HepG2 (cell line): ENCODE data around the gene HSPA1L. TPM values are rescaled to one million over a fixed set of nuclear protein-coding genes. Genes with fewer than 3 reads are reported as not detected.

Experiments
- ATF7 ChIP-seq, 2 experiments: fragments of 450-650 bp in 1 of 2; sonication (generic) in 1 of 2; formaldehyde crosslinking in 1 of 2; IDR thresholded peaks; 2 replicates each; pipeline versions ENCODE4 v1.4.0 to v1.6.1; 2016 to 2020; ENCODE audit warnings: antibody characterized with exemption in 1 of 2, mild to moderate bottlenecking in 1 of 2, missing genetic modification reagents in 1 of 2
- DPF2 ChIP-seq: sonication (generic); formaldehyde crosslinking; IDR thresholded peaks from 2 replicates; pipeline ENCODE4 v1.4.0; 2020; ENCODE audit warnings: mild to moderate bottlenecking, low read depth, missing genetic modification reagents, borderline replicate concordance
- ETS1 ChIP-seq: sonication (generic); formaldehyde crosslinking; IDR thresholded peaks from 2 replicates; pipeline ENCODE4 v1.4.0; 2020; ENCODE audit warnings: missing genetic modification reagents
- FLYWCH1 ChIP-seq: sonication (generic); formaldehyde crosslinking; IDR thresholded peaks from 2 replicates; pipeline ENCODE4 v1.8.1; 2023; ENCODE audit warnings: mild to moderate bottlenecking, missing genetic modification reagents
- GLI4 ChIP-seq: sonication (generic); formaldehyde crosslinking; IDR thresholded peaks from 2 replicates; pipeline ENCODE4 v1.5.1; 2020; ENCODE audit warnings: missing genetic modification reagents, mild to moderate bottlenecking, moderate library complexity, borderline replicate concordance
- HMGA1 ChIP-seq: sonication (generic); formaldehyde crosslinking; conservative IDR thresholded peaks from 2 replicates; pipeline ENCODE4 v1.4.0; 2020; ENCODE audit warnings: missing genetic modification reagents
- HNF1A ChIP-seq, 2 experiments: sonication (generic) in 1 of 2; formaldehyde crosslinking in 1 of 2; IDR thresholded peaks; 2 replicates each; pipeline versions ENCODE4 v1.4.0 to v1.6.1; 2016 to 2020; ENCODE audit warnings: borderline replicate concordance in 1 of 2, low read depth in 1 of 2, mild to moderate bottlenecking in 1 of 2, missing genetic modification reagents in 1 of 2
- JUND ChIP-seq: sonication (generic); formaldehyde crosslinking; IDR thresholded peaks from 2 replicates; pipeline ENCODE4 v1.8.0; 2022; ENCODE audit warnings: mild to moderate bottlenecking, missing genetic modification reagents
- KLF15 ChIP-seq: sonication (generic); formaldehyde crosslinking; IDR thresholded peaks from 2 replicates; pipeline ENCODE4 v1.8.1; 2023; ENCODE audit warnings: borderline replicate concordance, mild to moderate bottlenecking, inconsistent platforms, missing genetic modification reagents, mixed read lengths
- NFIC ChIP-seq: IDR thresholded peaks from 2 replicates; pipeline ENCODE4 v1.6.1; 2012; ENCODE audit warnings: mild to moderate bottlenecking, low read length, inconsistent platforms
- PHF20 ChIP-seq: sonication (generic); formaldehyde crosslinking; IDR thresholded peaks from 2 replicates; pipeline ENCODE4 v1.5.0; 2020; ENCODE audit warnings: mild to moderate bottlenecking, missing genetic modification reagents
- PTBP1 ChIP-seq: fragments of 200-400 bp; formaldehyde crosslinking; IDR thresholded peaks from 2 replicates; pipeline ENCODE4 v1.6.1; 2018; ENCODE audit warnings: low read length, low read depth; ENCODE audit not compliant: poor library complexity, severe bottlenecking
- TBL1XR1 ChIP-seq: fragments of 150-350 bp; IDR thresholded peaks from 2 replicates; pipeline ENCODE4 v1.6.1; 2014; ENCODE audit warnings: borderline replicate concordance, low read length; ENCODE audit not compliant: partially characterized antibody
- ZNF180 ChIP-seq: sonication (generic); formaldehyde crosslinking; IDR thresholded peaks from 2 replicates; pipeline ENCODE4 v1.4.0; 2020; ENCODE audit warnings: low read depth, missing genetic modification reagents, borderline replicate concordance
- ZNF251 ChIP-seq: sonication (generic); formaldehyde crosslinking; IDR thresholded peaks from 2 replicates; pipeline ENCODE4 v1.9.0; 2021; ENCODE audit warnings: mild to moderate bottlenecking, missing genetic modification reagents
- ZNF256 ChIP-seq: sonication (generic); formaldehyde crosslinking; conservative IDR thresholded peaks from 2 replicates; pipeline ENCODE4 v1.4.0; 2020; ENCODE audit warnings: missing genetic modification reagents
- ZNF30 ChIP-seq: sonication (generic); formaldehyde crosslinking; IDR thresholded peaks from 2 replicates; pipeline ENCODE4 v1.5.0; 2020; ENCODE audit warnings: mild to moderate bottlenecking, missing genetic modification reagents
- ZNF468 ChIP-seq: sonication (generic); formaldehyde crosslinking; IDR thresholded peaks from 2 replicates; pipeline ENCODE4 v1.8.0; 2022; ENCODE audit warnings: mild to moderate bottlenecking, moderate library complexity, missing genetic modification reagents
- ZNF607 ChIP-seq: sonication (generic); formaldehyde crosslinking; IDR thresholded peaks from 2 replicates; pipeline ENCODE4 v1.5.1; 2020; ENCODE audit warnings: missing genetic modification reagents, mild to moderate bottlenecking, borderline replicate concordance
- ZNF782 ChIP-seq: sonication (generic); formaldehyde crosslinking; IDR thresholded peaks from 2 replicates; pipeline ENCODE4 v1.4.0; 2020; ENCODE audit warnings: missing genetic modification reagents, mild to moderate bottlenecking, borderline replicate concordance
- polyA plus RNA-seq, 8 experiments: library from polyadenylated mRNA; depleted of rRNA in 3 of 8; stranded (reverse) in 7 of 8; unstranded in 1 of 8; fragments of >200 nt; fragmentation: Illumina TruSeq in 4 of 8; extraction: Trizol in 4 of 8; gene quantifications; 2 replicates each; pipeline versions ENCODE4 v1.2.1 to v1.2.3, GENCODE V29; 2011 to 2016; ENCODE audit warnings: low read depth in 4 of 8, missing spikeins in 1 of 8, mixed read lengths in 1 of 8; ENCODE audit not compliant: insufficient read depth in 1 of 8
- total RNA-seq, 5 experiments: library from RNA; depleted of rRNA; stranded (reverse); fragments of >200 nt; fragmentation: Illumina TruSeq; extraction: Trizol; gene quantifications; 2 replicates each; pipeline ENCODE4 v1.2.3, GENCODE V29; 2016; ENCODE audit warnings: low read depth in 1 of 5

Gene HSPA1L
- total and polyA plus RNA-seq, 2 of the 13 experiments (the other 11 are each of a cell fraction or from before 2014, with no cell fraction given), result 0.55 to 1.0 TPM

GRCh38 chr6:31834367-31835250 lies 19.5 kb upstream of the HSPA1L start (continued):
- TF ChIP-seq ATF7 (IDR thresholded peaks at IDR 0.05) (no peak), ATF7 (CRISPR knock-in tag; IDR thresholded peaks at IDR 0.05) (peak; percentile 37), TBL1XR1 (peak; percentile 41), KLF15 (CRISPR knock-in tag) (peak; percentile 79; the same call in 1 of the 2 replicates), ZNF251 (CRISPR knock-in tag) (peak; percentile 89; the same call in 1 of the 2 replicates), ETS1 (CRISPR knock-in tag) (no peak), PTBP1 (peak; percentile 91), ZNF782 (peak; percentile 71; the same call in 1 of the 2 replicates), ZNF607 (CRISPR knock-in tag) (peak; percentile 49; the same call in 1 of the 2 replicates), HMGA1 (no peak), HNF1A (IDR thresholded peaks at IDR 0.05; ENCODE audit: low read depth) (peak; percentile 21; the same call in 1 of the 2 replicates), HNF1A (CRISPR knock-in tag; IDR thresholded peaks at IDR 0.05; ENCODE audit: borderline replicate concordance) (peak; percentile 65; the same call in 1 of the 2 replicates), ZNF30 (no peak), ZNF256 (CRISPR knock-in tag) (0 out of 2 replicates have a peak, but pooled peaks have one; percentile 7), PHF20 (CRISPR knock-in tag) (peak; percentile 77), GLI4 (CRISPR knock-in tag) (peak; percentile 47; the same call in 1 of the 2 replicates), NFIC (peak; percentile 53; the same call in 1 of the 2 replicates), ZNF180 (CRISPR knock-in tag) (0 out of 2 replicates have a peak, but pooled peaks have one; percentile 39), DPF2 (no peak), FLYWCH1 (CRISPR knock-in tag) (no peak), ZNF468 (CRISPR knock-in tag) (no peak), JUND (CRISPR knock-in tag) (peak; percentile 60)
